BJ (cell line): ENCODE data around the gene MRAS. TPM values are rescaled to one million over a fixed set of nuclear protein-coding genes. Genes with fewer than 3 reads are reported as not detected.

Experiments used
- CTCF ChIA-PET: fragments of 350-600 bp; formaldehyde crosslinking; extraction: SDS; loops from one replicate; lab custom pipeline; 2021; ENCODE audit warnings: antibody characterized with exemption, inconsistent platforms; lab: Yijun Ruan, JAX
- POLR2A ChIA-PET: fragments of 300-600 bp; sonication (Branson Sonifier 250); formaldehyde crosslinking; extraction: SDS; loops from one replicate; lab custom pipeline; 2021; ENCODE audit warnings: antibody characterized with exemption; lab: Charles Lee
- DNase-seq: peaks from one replicate; pipeline ENCODE4 v3.0.0-alpha.2; 2011; ENCODE audit warnings: low read depth
- H3K27me3 ChIP-seq: 2 replicates; pipeline ENCODE4 v1.6.0; 2011; ENCODE audit warnings: low read length; ENCODE audit not compliant: control insufficient read depth, insufficient read depth
- H3K36me3 ChIP-seq: 2 replicates; pipeline ENCODE4 v1.5.1; 2011; ENCODE audit warnings: low read length; ENCODE audit not compliant: control insufficient read depth, insufficient read depth
- H3K4me3 ChIP-seq: 2 replicates; pipeline ENCODE4 v1.5.1; 2011; ENCODE audit warnings: low read depth, mild to moderate bottlenecking, control low read depth, low read length
- CTCF ChIP-seq: IDR thresholded peaks from 2 replicates; pipeline ENCODE4 v1.5.1; 2011; ENCODE audit warnings: low read depth, mild to moderate bottlenecking, control low read depth, inconsistent platforms, low read length, moderate library complexity; ENCODE audit not compliant: insufficient read depth
- polyA plus RNA-seq: library from polyadenylated mRNA; depleted of rRNA; stranded (reverse); fragments of >200 nt; gene quantifications from 2 replicates; pipeline ENCODE4 v1.2.3, GENCODE V29; 2011

The MRAS gene
- polyA plus RNA-seq, 1 experiment = 99.8 TPM

- POLR2A ChIA-PET = no interaction called here
- CTCF ChIA-PET = no interaction called here
- TF ChIP-seq CTCF = no peak
- no peaks in the 10 kb centered on the region for H3K27me3 ChIP-seq
- H3K4me3 ChIP-seq = no peak overlapping the region
- no peak for DNase-seq
- no peaks in the 10 kb centered on the region; the same call in 1 of the 2 replicates for H3K36me3 ChIP-seq
Observed at GRCh38 chr3:138361561-138361971, 13.2 kb downstream of the MRAS start.

DNA sequence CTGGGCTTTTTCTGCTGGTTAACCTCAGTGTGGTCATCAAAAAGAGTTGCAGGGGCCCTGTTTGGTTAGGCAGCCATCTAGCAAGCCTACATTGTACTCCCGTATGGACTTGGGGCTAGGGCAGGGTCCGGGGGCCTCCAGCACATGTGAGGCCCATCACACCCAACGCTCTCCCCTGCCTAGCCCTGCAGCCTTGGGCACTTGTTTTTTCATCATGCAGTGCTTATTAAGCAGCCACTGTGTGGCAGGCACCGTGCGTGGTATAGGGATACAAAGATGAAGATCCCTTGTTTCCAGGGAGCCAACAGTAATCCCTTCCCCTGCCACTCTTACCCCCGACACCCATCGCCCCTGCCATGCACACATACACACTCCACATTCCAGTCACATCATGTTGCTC, 14.2 kb downstream of the MRAS start:
- Histone ChIP-seq H3K27me3 (no peaks in the 10 kb centered on the region), H3K4me3 (no peak overlapping the region), H3K36me3 (no peaks in the 10 kb centered on the region; the same call in 1 of the 2 replicates)
- TF ChIP-seq CTCF = no peak
- POLR2A ChIA-PET = no interaction called here
- DNase-seq = no peak
- CTCF ChIA-PET = no interaction called here

GRCh38 chr3:138363322-138363721, 14.9 kb downstream of the MRAS start:
- Histone ChIP-seq H3K27me3 (no peaks in the 10 kb centered on the region), H3K4me3 (no peak overlapping the region), H3K36me3 (no peaks in the 10 kb centered on the region; the same call in 1 of the 2 replicates)
- ChIA-PET CTCF (no interaction called here), POLR2A (no interaction called here)
- TF ChIP-seq CTCF = no peak
- no peak for DNase-seq

DNA sequence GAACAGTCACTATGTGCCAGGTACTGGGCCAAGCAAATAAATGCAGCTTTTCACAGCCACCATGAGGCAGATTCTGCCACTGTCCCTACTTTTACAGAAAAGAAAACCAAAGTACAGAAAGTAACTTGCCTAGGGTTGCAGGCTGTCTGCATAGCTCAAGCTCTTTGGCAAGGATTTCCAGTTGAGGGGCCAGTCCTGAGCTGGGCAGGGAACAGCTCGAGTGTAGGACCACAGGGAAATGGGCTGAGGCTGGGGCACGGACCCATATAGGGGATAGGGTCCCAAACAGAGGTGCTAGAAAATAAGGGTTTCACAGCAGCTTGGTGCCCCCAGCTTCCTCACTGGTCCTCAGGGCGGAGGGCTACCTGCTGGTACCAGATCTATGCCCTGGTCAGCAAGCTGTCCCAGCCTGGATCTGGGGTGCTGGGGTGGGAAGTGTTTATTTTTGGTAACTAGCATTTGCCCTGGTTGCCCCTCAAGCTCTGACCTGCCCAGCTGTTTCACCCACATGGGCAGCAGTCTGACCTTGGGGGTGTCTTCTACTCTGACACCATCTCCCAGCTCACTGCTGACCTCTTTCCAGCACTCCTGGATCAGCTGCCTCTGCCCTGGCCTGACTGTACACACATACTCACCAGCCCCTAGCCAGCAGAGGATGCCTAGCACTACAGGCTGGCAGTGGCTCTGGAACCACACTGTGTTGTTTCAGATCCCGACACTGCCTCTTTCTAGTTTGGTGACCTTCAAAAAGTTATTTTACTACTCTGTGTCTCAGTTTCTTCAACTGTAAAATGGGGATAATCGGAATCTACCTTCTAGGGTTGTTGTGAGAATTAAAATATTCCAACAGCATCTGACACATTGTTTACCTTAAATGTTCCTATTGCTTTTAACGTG, 16.2 kb downstream of the MRAS start:
- ChIA-PET POLR2A (no interaction called here), CTCF (interaction anchor here (1.4 kb wide), 1 partner anchor 10 kb away, joined by 3 read pairs; no protein-coding TSS in a partner anchor)
- Histone ChIP-seq H3K36me3 (no peaks in the 10 kb centered on the region; the same call in 1 of the 2 replicates), H3K4me3 (no peak overlapping the region), H3K27me3 (no peaks in the 10 kb centered on the region)
- no peak for DNase-seq
- no peak for TF ChIP-seq CTCF

GRCh38 chr3:138365253-138365555, 16.8 kb downstream of the MRAS start:
- DNase-seq = no peak

More at GRCh38 chr3:138365253-138365555, 16.8 kb downstream of the MRAS start:
- H3K27me3 ChIP-seq = no peaks in the 10 kb centered on the region
- ChIA-PET CTCF (interaction anchor here (1.4 kb wide), 1 partner anchor 11 kb away, joined by 3 read pairs; no protein-coding TSS in a partner anchor), POLR2A (no interaction called here)
- no peak overlapping the region for H3K4me3 ChIP-seq
- TF ChIP-seq CTCF = no peak
- H3K36me3 ChIP-seq = no peaks in the 10 kb centered on the region; the same call in none of the 2 replicates
